MM.1S (cell line): Measurements from ENCODE around the gene CALCOCO2.

ENCODE experiments used
- DNase-seq: peaks from one replicate; pipeline ENCODE4 v3.0.0-alpha.2; 2015
- H2AFZ ChIP-seq: fragments of 300-600 bp; sonication (generic); 2 replicates; pipeline ENCODE4 v1.6.0; 2016; ENCODE audit warnings: antibody characterized with exemption, low read length
- H3F3A ChIP-seq: fragments of 300-600 bp; sonication (generic); 2 replicates; pipeline ENCODE4 v1.6.1; 2016; ENCODE audit warnings: mild to moderate bottlenecking, antibody characterized with exemption, low read length, moderate library complexity, mixed read lengths; ENCODE audit not compliant: insufficient read depth
- H3K27ac ChIP-seq: fragments of 300-600 bp; sonication (generic); 2 replicates; pipeline ENCODE4 v1.5.1; 2016; ENCODE audit warnings: mild to moderate bottlenecking, low read length
- H3K27me3 ChIP-seq: fragments of 300-600 bp; sonication (generic); replicated peaks from 2 replicates; pipeline ENCODE4 v1.6.0; 2016; ENCODE audit warnings: low read length; ENCODE audit not compliant: insufficient read depth
- H3K36me3 ChIP-seq: fragments of 300-600 bp; sonication (generic); replicated peaks from 2 replicates; pipeline ENCODE4 v1.6.1; 2016; ENCODE audit warnings: mild to moderate bottlenecking, low read length, mixed read lengths; ENCODE audit not compliant: insufficient read depth
- H3K4me1 ChIP-seq: fragments of 300-600 bp; sonication (generic); 2 replicates; pipeline ENCODE4 v1.6.1; 2016; ENCODE audit warnings: low read length, mixed read lengths
- H3K4me2 ChIP-seq: fragments of 300-600 bp; sonication (generic); 2 replicates; pipeline ENCODE4 v1.6.0; 2016; ENCODE audit warnings: low read depth, low read length
- H3K4me3 ChIP-seq: fragments of 300-600 bp; sonication (generic); 2 replicates; pipeline ENCODE4 v1.5.1; 2016; ENCODE audit warnings: low read length, mixed read lengths
- H3K79me2 ChIP-seq: fragments of 300-600 bp; sonication (generic); 2 replicates; pipeline ENCODE4 v1.6.1; 2016; ENCODE audit warnings: mixed run types, low read length, mixed read lengths
- H3K9ac ChIP-seq: fragments of 300-600 bp; sonication (generic); 2 replicates; pipeline ENCODE4 v1.6.1; 2016; ENCODE audit warnings: low read length, mixed read lengths
- H3K9me2 ChIP-seq: fragments of 300-600 bp; sonication (generic); replicated peaks from 2 replicates; pipeline ENCODE4 v1.6.1; 2016; ENCODE audit warnings: mild to moderate bottlenecking, low read length, mixed read lengths; ENCODE audit not compliant: insufficient read depth
- H3K9me3 ChIP-seq: fragments of 300-600 bp; sonication (generic); replicated peaks from 2 replicates; pipeline ENCODE4 v1.6.1; 2016; ENCODE audit warnings: mild to moderate bottlenecking, low read length, mixed read lengths; ENCODE audit not compliant: insufficient read depth
- H4K20me1 ChIP-seq: fragments of 300-600 bp; sonication (generic); 2 replicates; pipeline ENCODE4 v1.6.1; 2016; ENCODE audit warnings: mild to moderate bottlenecking, low read length, moderate library complexity, mixed read lengths; ENCODE audit not compliant: insufficient read depth
- EZH2 ChIP-seq: fragments of 300-600 bp; sonication (generic); optimal IDR thresholded peaks from 2 replicates; pipeline ENCODE3; 2017; ENCODE audit warnings: low read depth, mild to moderate bottlenecking, antibody characterized with exemption, low read length, mixed read lengths
- EZH2phosphoT487 ChIP-seq: fragments of 300-600 bp; sonication (generic); IDR thresholded peaks from 2 replicates; pipeline ENCODE4 v1.6.1; 2018; ENCODE audit warnings: antibody characterized with exemption, low read length
- TF ChIP-seq, protein P1 (sequence below): fragments of 300-600 bp; sonication (generic); IDR thresholded peaks from 2 replicates; pipeline ENCODE4 v1.5.1; 2016; ENCODE audit warnings: antibody characterized with exemption, low read length, mixed read lengths

The CALCOCO2 gene

DNA sequence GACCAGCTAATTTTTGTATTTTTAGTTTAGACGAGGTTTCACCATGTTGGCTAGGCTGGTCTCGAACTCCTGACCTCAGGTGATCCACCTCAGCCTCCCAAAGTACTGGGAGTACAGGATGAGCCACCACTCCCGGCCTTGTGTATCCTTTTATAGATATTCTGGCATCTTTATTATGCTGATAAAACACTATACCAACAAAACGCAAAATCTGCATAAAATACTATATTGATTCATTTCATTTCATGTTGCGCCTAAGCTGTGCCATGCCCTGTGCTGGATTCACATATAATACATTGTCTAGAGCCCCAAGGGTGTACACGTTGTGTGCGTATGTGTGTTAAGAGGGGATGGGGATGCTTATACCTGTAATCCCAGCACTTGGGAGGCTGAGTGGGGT is 73.6 kb downstream of the CALCOCO2 start:
- TF ChIP-seq EZH2phosphoT487 (no peak), EZH2 (no peak)
- TF ChIP-seq, protein P1, sequence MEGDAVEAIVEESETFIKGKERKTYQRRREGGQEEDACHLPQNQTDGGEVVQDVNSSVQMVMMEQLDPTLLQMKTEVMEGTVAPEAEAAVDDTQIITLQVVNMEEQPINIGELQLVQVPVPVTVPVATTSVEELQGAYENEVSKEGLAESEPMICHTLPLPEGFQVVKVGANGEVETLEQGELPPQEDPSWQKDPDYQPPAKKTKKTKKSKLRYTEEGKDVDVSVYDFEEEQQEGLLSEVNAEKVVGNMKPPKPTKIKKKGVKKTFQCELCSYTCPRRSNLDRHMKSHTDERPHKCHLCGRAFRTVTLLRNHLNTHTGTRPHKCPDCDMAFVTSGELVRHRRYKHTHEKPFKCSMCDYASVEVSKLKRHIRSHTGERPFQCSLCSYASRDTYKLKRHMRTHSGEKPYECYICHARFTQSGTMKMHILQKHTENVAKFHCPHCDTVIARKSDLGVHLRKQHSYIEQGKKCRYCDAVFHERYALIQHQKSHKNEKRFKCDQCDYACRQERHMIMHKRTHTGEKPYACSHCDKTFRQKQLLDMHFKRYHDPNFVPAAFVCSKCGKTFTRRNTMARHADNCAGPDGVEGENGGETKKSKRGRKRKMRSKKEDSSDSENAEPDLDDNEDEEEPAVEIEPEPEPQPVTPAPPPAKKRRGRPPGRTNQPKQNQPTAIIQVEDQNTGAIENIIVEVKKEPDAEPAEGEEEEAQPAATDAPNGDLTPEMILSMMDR = no peak
- Histone ChIP-seq H4K20me1 (no peaks in the 10 kb centered on the region), H3K36me3 (no peaks in the 10 kb centered on the region), H3K9me3 (no peaks in the 10 kb centered on the region), H3K27ac (no peak overlapping the region), H3K9me2 (no peaks in the 10 kb centered on the region), H3K4me2 (no peak overlapping the region), H3K27me3 (no peaks in the 10 kb centered on the region), H3K79me2 (peaks cover 9% of the 10 kb centered on the region), H3F3A (peaks cover 6% of the 10 kb centered on the region; the same call in 1 of the 2 replicates), H2AFZ (no peak overlapping the region), H3K4me1 (peaks cover 6% of the 10 kb centered on the region; the same call in 1 of the 2 replicates), H3K9ac (no peak overlapping the region), H3K4me3 (no peak overlapping the region)
- DNase-seq = no peak

DNA sequence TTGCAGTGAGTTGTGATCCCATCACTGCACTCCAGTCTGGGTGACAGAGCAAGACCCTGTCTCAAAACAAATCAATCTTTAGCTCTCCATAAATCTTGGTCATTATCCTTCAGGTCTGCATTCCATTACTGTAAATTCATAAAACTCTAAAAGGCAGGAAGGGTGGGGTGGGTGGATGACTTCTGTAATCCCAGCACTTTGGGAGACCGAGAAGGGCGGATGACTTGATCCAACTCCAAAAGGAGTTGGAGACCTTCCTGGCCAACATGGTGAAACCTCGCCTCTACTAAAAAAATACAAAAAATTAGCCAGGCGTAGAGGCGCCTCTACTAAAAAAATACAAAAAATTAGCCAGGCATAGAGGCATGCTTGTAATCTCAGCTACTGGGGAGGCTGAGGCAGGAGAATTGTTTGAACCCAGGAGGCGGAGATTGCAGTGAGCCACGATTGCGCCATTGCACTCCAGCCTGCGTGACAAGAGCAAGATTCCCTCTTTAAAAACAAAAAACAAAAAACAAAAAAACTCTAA is 75.2 kb downstream of the CALCOCO2 start:
- TF ChIP-seq, protein P1 = no peak
- TF ChIP-seq EZH2 (no peak), EZH2phosphoT487 (no peak)
- H3K27ac ChIP-seq = no peak overlapping the region
- no peaks in the 10 kb centered on the region for H4K20me1 ChIP-seq
- H3K79me2 ChIP-seq = peaks cover 25% of the 10 kb centered on the region
- H2AFZ ChIP-seq = no peak overlapping the region
- no peak overlapping the region for H3K4me3 ChIP-seq
- no peak overlapping the region for H3K9ac ChIP-seq
- no peaks in the 10 kb centered on the region for H3K9me3 ChIP-seq
- no peak overlapping the region for H3K4me2 ChIP-seq
- peaks cover 10% of the 10 kb centered on the region for H3K4me1 ChIP-seq
- no peaks in the 10 kb centered on the region for H3K27me3 ChIP-seq
- H3K36me3 ChIP-seq = no peaks in the 10 kb centered on the region
- peaks cover 6% of the 10 kb centered on the region; the same call in 1 of the 2 replicates for H3F3A ChIP-seq
- no peaks in the 10 kb centered on the region for H3K9me2 ChIP-seq
- no peak for DNase-seq

DNA sequence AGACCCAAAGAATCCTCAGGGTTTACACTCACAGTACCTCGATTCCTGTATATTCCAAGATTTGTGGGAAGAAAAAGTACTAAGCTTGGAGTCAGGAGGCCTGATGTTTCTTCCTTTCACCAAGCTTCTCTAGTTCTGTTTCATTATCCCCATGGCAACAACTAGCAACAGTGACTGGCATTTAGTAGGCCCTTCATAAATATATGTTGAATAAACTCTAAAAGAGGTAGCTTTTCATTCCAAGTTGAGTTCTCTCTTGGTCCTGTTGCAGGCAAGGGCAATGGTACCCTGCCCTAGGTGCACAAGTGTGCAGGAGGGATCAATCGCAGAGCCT is 76.8 kb downstream of the CALCOCO2 start:
- peaks cover 41% of the 10 kb centered on the region for H3K79me2 ChIP-seq
- DNase-seq = peak; percentile 34
- TF ChIP-seq EZH2phosphoT487 (no peak), EZH2 (no peak)
- TF ChIP-seq, protein P1 = no peak

More for the DNA sequence above, 76.8 kb downstream of the CALCOCO2 start:
- H3K9ac ChIP-seq = peak overlapping the region; percentile 81
- no peaks in the 10 kb centered on the region for H3K9me3 ChIP-seq
- H3K4me3 ChIP-seq = peak overlapping the region; percentile 65
- H2AFZ ChIP-seq = peak overlapping the region; percentile 77
- peaks cover 6% of the 10 kb centered on the region; the same call in 1 of the 2 replicates for H3F3A ChIP-seq
- peak overlapping the region; percentile 99 for H3K4me2 ChIP-seq
- no peaks in the 10 kb centered on the region for H3K36me3 ChIP-seq
- peak overlapping the region; percentile 69 for H3K27ac ChIP-seq
- no peaks in the 10 kb centered on the region for H4K20me1 ChIP-seq
- no peaks in the 10 kb centered on the region for H3K9me2 ChIP-seq
- H3K27me3 ChIP-seq = no peaks in the 10 kb centered on the region
- peaks cover 10% of the 10 kb centered on the region for H3K4me1 ChIP-seq
